Large intestine (tissue), 3 donors: ENCODE results near the gene STX16. TPM values are rescaled to one million over a fixed set of nuclear protein-coding genes. Genes with fewer than 3 reads are reported as not detected.

ENCODE experiments used
- DNase-seq, 2 donors: peaks; one replicate each; pipeline versions ENCODE4 v3.0.0 to v3.0.0-alpha.2; 2013
- H3K27ac ChIP-seq: one replicate; pipeline ENCODE4 v1.5.1; 2013; ENCODE audit warnings: low read length
- H3K27me3 ChIP-seq: 2 replicates; pipeline ENCODE4 v1.6.1; 2013; ENCODE audit warnings: low read length; ENCODE audit not compliant: control insufficient read depth, insufficient read depth
- H3K36me3 ChIP-seq: 2 replicates; pipeline ENCODE4 v1.6.1; 2013; ENCODE audit warnings: low read length; ENCODE audit not compliant: control insufficient read depth, insufficient read depth
- H3K4me1 ChIP-seq: one replicate; pipeline ENCODE4 v1.6.1; 2013; ENCODE audit warnings: low read length; ENCODE audit not compliant: control insufficient read depth, insufficient read depth
- H3K4me3 ChIP-seq: one replicate; pipeline ENCODE4 v1.5.1; 2013; ENCODE audit warnings: low read length
- H3K9me3 ChIP-seq: one replicate; pipeline ENCODE4 v1.6.1; 2013; ENCODE audit warnings: mild to moderate bottlenecking, low read depth, low read length, moderate library complexity; ENCODE audit not compliant: control insufficient read depth
- WGBS: methylation state at CpG from one replicate; pipeline ENCODE4 v1.1.5; 2013; ENCODE audit warnings: low lambda C conversion rate; ENCODE audit not compliant: insufficient coverage; 5-methylcytosine and 5-hydroxymethylcytosine counted together
- polyA plus RNA-seq: library from polyadenylated mRNA; unstranded; fragments of 120-200 nt; gene quantifications from one replicate; pipeline ENCODE4 v1.2.1, GENCODE V29; 2013

The STX16 gene
- polyA plus RNA-seq, 1 donor, result 80.6 TPM

GRCh38 chr20:58655328-58656107 is 4.4 kb downstream of the STX16 start:
- Histone ChIP-seq H3K27me3 (no peaks in the 10 kb centered on the region), H3K4me3 (no peak overlapping the region), H3K27ac (no peak overlapping the region), H3K4me1 (no peaks in the 10 kb centered on the region), H3K9me3 (no peaks in the 10 kb centered on the region), H3K36me3 (peaks cover 4% of the 10 kb centered on the region)
- no peak for DNase-seq
- WGBS, result 77% methylated on average over 3 of the region's 6 CpGs

GRCh38 chr20:58656831-58657230 is 5.7 kb downstream of the STX16 start:
- DNase-seq, result no peak
- Histone ChIP-seq H3K27me3 (no peaks in the 10 kb centered on the region), H3K9me3 (no peaks in the 10 kb centered on the region), H3K4me3 (no peak overlapping the region), H3K27ac (no peak overlapping the region), H3K4me1 (no peaks in the 10 kb centered on the region), H3K36me3 (peaks cover 15% of the 10 kb centered on the region)
- WGBS, result 50% methylated on average over 1 of the region's 2 CpGs

GRCh38 chr20:58657262-58657661 is 6.2 kb downstream of the STX16 start:
- DNase-seq, result no peak
- Histone ChIP-seq H3K4me1 (no peaks in the 10 kb centered on the region), H3K27ac (no peak overlapping the region), H3K36me3 (peaks cover 19% of the 10 kb centered on the region), H3K4me3 (no peak overlapping the region), H3K27me3 (no peaks in the 10 kb centered on the region), H3K9me3 (no peaks in the 10 kb centered on the region)
- 87% methylated on average over 2 of the region's 2 CpGs for WGBS

GRCh38 chr20:58657986-58658385 is 6.9 kb downstream of the STX16 start:
- Histone ChIP-seq H3K27me3 (no peaks in the 10 kb centered on the region), H3K4me1 (no peaks in the 10 kb centered on the region), H3K4me3 (no peak overlapping the region), H3K9me3 (no peaks in the 10 kb centered on the region), H3K27ac (no peak overlapping the region), H3K36me3 (peaks cover 19% of the 10 kb centered on the region)
- DNase-seq, result no peak
- WGBS, result 60% methylated on average over 1 of the region's 4 CpGs

GRCh38 chr20:58658760-58659159 is 7.7 kb downstream of the STX16 start:
- Histone ChIP-seq H3K9me3 (no peaks in the 10 kb centered on the region), H3K36me3 (peaks cover 19% of the 10 kb centered on the region), H3K4me1 (no peaks in the 10 kb centered on the region), H3K4me3 (no peak overlapping the region), H3K27ac (no peak overlapping the region), H3K27me3 (no peaks in the 10 kb centered on the region)
- 85% methylated on average over 2 of the region's 4 CpGs for WGBS
- DNase-seq, result no peak

GRCh38 chr20:58659841-58660240 is 8.8 kb downstream of the STX16 start:
- 40% methylated on average over 2 of the region's 3 CpGs for WGBS
- Histone ChIP-seq H3K9me3 (no peaks in the 10 kb centered on the region), H3K4me1 (no peaks in the 10 kb centered on the region), H3K4me3 (no peak overlapping the region), H3K27me3 (no peaks in the 10 kb centered on the region), H3K27ac (no peak overlapping the region), H3K36me3 (peaks cover 20% of the 10 kb centered on the region)
- DNase-seq, result no peak

GRCh38 chr20:58660855-58661597 is 9.9 kb downstream of the STX16 start:
- Histone ChIP-seq H3K4me1 (no peaks in the 10 kb centered on the region), H3K4me3 (no peak overlapping the region), H3K27ac (no peak overlapping the region), H3K9me3 (no peaks in the 10 kb centered on the region), H3K36me3 (peaks cover 23% of the 10 kb centered on the region), H3K27me3 (no peaks in the 10 kb centered on the region)
- DNase-seq, result no peak
- WGBS, result 100% methylated on average over 3 of the region's 14 CpGs

- no peaks in the 10 kb centered on the region for H3K4me1 ChIP-seq
Observed at GRCh38 chr20:58661598-58662473, 10.8 kb downstream of the STX16 start.

GRCh38 chr20:58664331-58664730 is 13.2 kb downstream of the STX16 start:
- Histone ChIP-seq H3K27ac (no peak overlapping the region), H3K36me3 (peaks cover 36% of the 10 kb centered on the region), H3K27me3 (no peaks in the 10 kb centered on the region), H3K4me1 (no peaks in the 10 kb centered on the region), H3K9me3 (no peaks in the 10 kb centered on the region), H3K4me3 (no peak overlapping the region)
- no peak for DNase-seq
- 80% methylated on average over 1 of the region's 2 CpGs for WGBS

More at GRCh38 chr20:58661598-58662473, 10.8 kb downstream of the STX16 start:
- Histone ChIP-seq H3K27me3 (no peaks in the 10 kb centered on the region), H3K27ac (no peak overlapping the region), H3K36me3 (peaks cover 23% of the 10 kb centered on the region), H3K9me3 (no peaks in the 10 kb centered on the region), H3K4me3 (no peak overlapping the region)
- no peak for DNase-seq
- WGBS, result no CpG with 5 or more reads among the region's 12 CpGs

- Histone ChIP-seq H3K4me3 (no peak overlapping the region), H3K9me3 (no peaks in the 10 kb centered on the region), H3K36me3 (peaks cover 39% of the 10 kb centered on the region), H3K4me1 (no peaks in the 10 kb centered on the region), H3K27ac (no peak overlapping the region), H3K27me3 (no peaks in the 10 kb centered on the region)
- no peak for DNase-seq
- WGBS, result no CpG with 5 or more reads among the region's 5 CpGs
Observed at GRCh38 chr20:58664883-58665282, 13.8 kb downstream of the STX16 start.
